SK-N-SH treated with all-trans-retinoic acid at 6 μM for 48 hours (cell line): ENCODE measurements around the gene NUP210L.

Source experiments
- CSRNP3 ChIP-seq: fragments of 250-450 bp; sonication (Bioruptor Pico); IDR thresholded peaks from 2 replicates; pipeline ENCODE4 v1.5.1; 2021; ENCODE audit warnings: mild to moderate bottlenecking, moderate library complexity
- TOX ChIP-seq: fragments of 250-450 bp; sonication (Bioruptor Pico); IDR thresholded peaks from 2 replicates; pipeline ENCODE4 v1.8.0; 2021; ENCODE audit warnings: mild to moderate bottlenecking, moderate library complexity, borderline replicate concordance
- TSHZ2 ChIP-seq: fragments of 250-450 bp; sonication (Bioruptor Pico); IDR thresholded peaks from 2 replicates; pipeline ENCODE4 v1.5.0; 2020; ENCODE audit warnings: mild to moderate bottlenecking, moderate library complexity
- ZFP30 ChIP-seq: fragments of 450-650 bp; formaldehyde crosslinking; IDR thresholded peaks from 2 replicates; pipeline ENCODE4 v1.5.0; 2022; ENCODE audit warnings: mild to moderate bottlenecking, moderate library complexity

- TF ChIP-seq CSRNP3 (CRISPR knock-in tag) (no peak), TSHZ2 (CRISPR knock-in tag) (no peak), ZFP30 (CRISPR knock-in tag) (no peak), TOX (no peak)
These were observed 31.3 kb upstream of the NUP210L start for GRCh38 chr1:154186177-154186576.
